GM12875 (cell line): ENCODE data around the gene POLE3.
"Not testable (repeated sequence)": the region's sequence is repeated elsewhere in the genome, so short reads cannot be mapped to it uniquely, and the experiment has no call there.

Experiments
- H3K4me3 ChIP-seq: one replicate; pipeline ENCODE4 v1.5.1; 2011; ENCODE audit warnings: low read depth, low read length, control low read depth
- TF ChIP-seq, protein P1 (sequence below): IDR thresholded peaks from 2 replicates; pipeline ENCODE4 v1.5.1; 2011; ENCODE audit warnings: low read depth, mild to moderate bottlenecking, control low read depth, inconsistent platforms, low read length, moderate library complexity, borderline replicate concordance; ENCODE audit not compliant: insufficient read depth

The POLE3 gene

GRCh38 chr9:113444736-113445135 is 34.3 kb upstream of the POLE3 start:
- no peak overlapping the region for H3K4me3 ChIP-seq
- TF ChIP-seq, protein P1, sequence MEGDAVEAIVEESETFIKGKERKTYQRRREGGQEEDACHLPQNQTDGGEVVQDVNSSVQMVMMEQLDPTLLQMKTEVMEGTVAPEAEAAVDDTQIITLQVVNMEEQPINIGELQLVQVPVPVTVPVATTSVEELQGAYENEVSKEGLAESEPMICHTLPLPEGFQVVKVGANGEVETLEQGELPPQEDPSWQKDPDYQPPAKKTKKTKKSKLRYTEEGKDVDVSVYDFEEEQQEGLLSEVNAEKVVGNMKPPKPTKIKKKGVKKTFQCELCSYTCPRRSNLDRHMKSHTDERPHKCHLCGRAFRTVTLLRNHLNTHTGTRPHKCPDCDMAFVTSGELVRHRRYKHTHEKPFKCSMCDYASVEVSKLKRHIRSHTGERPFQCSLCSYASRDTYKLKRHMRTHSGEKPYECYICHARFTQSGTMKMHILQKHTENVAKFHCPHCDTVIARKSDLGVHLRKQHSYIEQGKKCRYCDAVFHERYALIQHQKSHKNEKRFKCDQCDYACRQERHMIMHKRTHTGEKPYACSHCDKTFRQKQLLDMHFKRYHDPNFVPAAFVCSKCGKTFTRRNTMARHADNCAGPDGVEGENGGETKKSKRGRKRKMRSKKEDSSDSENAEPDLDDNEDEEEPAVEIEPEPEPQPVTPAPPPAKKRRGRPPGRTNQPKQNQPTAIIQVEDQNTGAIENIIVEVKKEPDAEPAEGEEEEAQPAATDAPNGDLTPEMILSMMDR: no peak

GRCh38 chr9:113437716-113438115 is 27.2 kb upstream of the POLE3 start:
- not testable (repeated sequence) for H3K4me3 ChIP-seq

GRCh38 chr9:113436728-113437515 is 26.4 kb upstream of the POLE3 start:
- H3K4me3 ChIP-seq: no peak overlapping the region
- TF ChIP-seq, protein P1: no peak

- H3K4me3 ChIP-seq: no peak overlapping the region
- TF ChIP-seq, protein P1: no peak
These were observed 20.7 kb upstream of the POLE3 start for GRCh38 chr9:113431191-113431590.

GRCh38 chr9:113428062-113428615 is 17.7 kb upstream of the POLE3 start:
- TF ChIP-seq, protein P1: no peak
- no peak overlapping the region for H3K4me3 ChIP-seq

- TF ChIP-seq, protein P1: no peak
- no peak overlapping the region for H3K4me3 ChIP-seq
These were observed 17.2 kb upstream of the POLE3 start for GRCh38 chr9:113427629-113428028.

DNA sequence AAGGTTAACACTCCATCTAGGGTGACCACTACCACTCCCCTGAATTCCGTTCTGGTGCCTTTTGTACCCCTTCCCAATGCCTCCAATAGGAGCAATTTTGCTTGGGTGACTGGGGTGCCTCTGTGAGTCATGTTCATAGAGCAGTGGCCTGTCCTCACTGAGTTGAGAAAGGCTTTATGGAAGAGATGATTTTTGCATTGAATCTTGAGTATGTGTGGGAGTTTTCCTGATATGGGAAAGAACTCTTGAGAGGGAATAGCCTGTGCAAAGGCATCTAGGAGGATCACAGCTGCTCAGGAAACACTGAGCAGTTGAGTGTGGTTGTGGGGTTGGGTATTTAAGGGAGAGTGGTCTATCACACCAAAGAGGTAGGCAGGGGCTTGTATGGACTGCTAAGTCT is 16.2 kb upstream of the POLE3 start:
- no peak overlapping the region for H3K4me3 ChIP-seq
- TF ChIP-seq, protein P1: no peak
